ENCODE measurements around the gene MTERF4. TPM values are rescaled to one million over a fixed set of nuclear protein-coding genes. Genes with fewer than 3 reads are reported as not detected.

MTERF4 gene
- total and polyA plus RNA-seq, 2 donors = 34.5 to 41.7 TPM

GRCh38 chr2:241120440-241120839 lies 18.4 kb upstream of the MTERF4 start:
- no peaks in the 10 kb centered on the region for H3K27me3 ChIP-seq (ENCODE audit: control insufficient read depth in 2 of 2, insufficient read depth in 1 of 2, low read length in 1 of 2)
- DNase-seq (ENCODE audit: low read depth in 6 of 9, low spot score in 9 of 9) = no peak
- H3K9me3 ChIP-seq (ENCODE audit: control insufficient read depth in 2 of 2, insufficient read depth in 1 of 2, low read length in 1 of 2) = no peaks in the 10 kb centered on the region
- no peak overlapping the region for H3K27ac ChIP-seq (ENCODE audit: low read depth in 1 of 2, low read length in 1 of 2)
- no peaks in the 10 kb centered on the region for H3K4me1 ChIP-seq (ENCODE audit: control insufficient read depth in 2 of 2, insufficient read depth in 2 of 2, low read length in 2 of 2)
- no peak overlapping the region for H3K4me3 ChIP-seq (ENCODE audit: low read length in 2 of 2)
- H3K36me3 ChIP-seq (ENCODE audit: control insufficient read depth in 2 of 2, insufficient read depth in 2 of 2, low read length in 1 of 2) = peaks cover 27 to 29% of the 10 kb centered on the region in 2 donors
- WGBS = 96% methylated on average over 2 of the region's 2 CpGs

GRCh38 chr2:241118737-241119505 lies 16.8 kb upstream of the MTERF4 start:
- Histone ChIP-seq H3K36me3 (ENCODE audit: control insufficient read depth in 2 of 2, insufficient read depth in 2 of 2, low read length in 1 of 2) (peaks cover 39 to 41% of the 10 kb centered on the region in 2 donors), H3K27me3 (ENCODE audit: control insufficient read depth in 2 of 2, insufficient read depth in 1 of 2, low read length in 1 of 2) (no peaks in the 10 kb centered on the region), H3K27ac (ENCODE audit: low read depth in 1 of 2, low read length in 1 of 2) (no peak overlapping the region), H3K9me3 (ENCODE audit: control insufficient read depth in 2 of 2, insufficient read depth in 1 of 2, low read length in 1 of 2) (no peaks in the 10 kb centered on the region), H3K4me1 (ENCODE audit: control insufficient read depth in 2 of 2, insufficient read depth in 2 of 2, low read length in 2 of 2) (no peaks in the 10 kb centered on the region), H3K4me3 (ENCODE audit: low read length in 2 of 2) (no peak overlapping the region)
- 92% methylated on average over 24 of the region's 24 CpGs for WGBS
- no peak for DNase-seq (ENCODE audit: low read depth in 6 of 9, low spot score in 9 of 9)

GRCh38 chr2:241116606-241117560 lies 14.8 kb upstream of the MTERF4 start:
- H3K4me1 ChIP-seq (ENCODE audit: control insufficient read depth in 2 of 2, insufficient read depth in 2 of 2, low read length in 2 of 2) = no peaks in the 10 kb centered on the region
- DNase-seq (ENCODE audit: low read depth in 6 of 9, low spot score in 9 of 9) = no peak
- whole genome bisulfite sequencing = 94% methylated on average over 32 of the region's 32 CpGs

GRCh38 chr2:241115361-241115760 lies 13.3 kb upstream of the MTERF4 start:
- Histone ChIP-seq H3K9me3 (ENCODE audit: control insufficient read depth in 2 of 2, insufficient read depth in 1 of 2, low read length in 1 of 2) (no peaks in the 10 kb centered on the region), H3K27ac (ENCODE audit: low read depth in 1 of 2, low read length in 1 of 2) (no peak overlapping the region), H3K36me3 (ENCODE audit: control insufficient read depth in 2 of 2, insufficient read depth in 2 of 2, low read length in 1 of 2) (peaks cover 35 to 36% of the 10 kb centered on the region in 2 donors), H3K27me3 (ENCODE audit: control insufficient read depth in 2 of 2, insufficient read depth in 1 of 2, low read length in 1 of 2) (no peaks in the 10 kb centered on the region), H3K4me1 (ENCODE audit: control insufficient read depth in 2 of 2, insufficient read depth in 2 of 2, low read length in 2 of 2) (no peaks in the 10 kb centered on the region), H3K4me3 (ENCODE audit: low read length in 2 of 2) (no peak overlapping the region)
- DNase-seq (ENCODE audit: low read depth in 6 of 9, low spot score in 9 of 9) = no peak
- 72% methylated on average over 8 of the region's 8 CpGs for WGBS

More at GRCh38 chr2:241116606-241117560, 14.8 kb upstream of the MTERF4 start:
- no peaks in the 10 kb centered on the region for H3K27me3 ChIP-seq (ENCODE audit: control insufficient read depth in 2 of 2, insufficient read depth in 1 of 2, low read length in 1 of 2)
- H3K4me3 ChIP-seq (ENCODE audit: low read length in 2 of 2) = no peak overlapping the region
- no peak overlapping the region for H3K27ac ChIP-seq (ENCODE audit: low read depth in 1 of 2, low read length in 1 of 2)
- H3K9me3 ChIP-seq (ENCODE audit: control insufficient read depth in 2 of 2, insufficient read depth in 1 of 2, low read length in 1 of 2) = no peaks in the 10 kb centered on the region
- peaks cover 36 to 42% of the 10 kb centered on the region in 2 donors for H3K36me3 ChIP-seq (ENCODE audit: control insufficient read depth in 2 of 2, insufficient read depth in 2 of 2, low read length in 1 of 2)

GRCh38 chr2:241114836-241115235 lies 12.7 kb upstream of the MTERF4 start:
- WGBS = 97% methylated on average over 11 of the region's 11 CpGs
- H3K27ac ChIP-seq (ENCODE audit: low read depth in 1 of 2, low read length in 1 of 2) = no peak overlapping the region
- H3K9me3 ChIP-seq (ENCODE audit: control insufficient read depth in 2 of 2, insufficient read depth in 1 of 2, low read length in 1 of 2) = no peaks in the 10 kb centered on the region
- no peaks in the 10 kb centered on the region for H3K27me3 ChIP-seq (ENCODE audit: control insufficient read depth in 2 of 2, insufficient read depth in 1 of 2, low read length in 1 of 2)
- no peaks in the 10 kb centered on the region for H3K4me1 ChIP-seq (ENCODE audit: control insufficient read depth in 2 of 2, insufficient read depth in 2 of 2, low read length in 2 of 2)
- H3K36me3 ChIP-seq (ENCODE audit: control insufficient read depth in 2 of 2, insufficient read depth in 2 of 2, low read length in 1 of 2) = peaks cover 35 to 36% of the 10 kb centered on the region in 2 donors
- no peak overlapping the region for H3K4me3 ChIP-seq (ENCODE audit: low read length in 2 of 2)
- no peak for DNase-seq (ENCODE audit: low read depth in 6 of 9, low spot score in 9 of 9)

- peak in 1 of 9 donors; percentile 13 for DNase-seq (ENCODE audit: low read depth in 6 of 9, low spot score in 9 of 9)
- Histone ChIP-seq H3K27me3 (ENCODE audit: control insufficient read depth in 2 of 2, insufficient read depth in 1 of 2, low read length in 1 of 2) (no peaks in the 10 kb centered on the region), H3K36me3 (ENCODE audit: control insufficient read depth in 2 of 2, insufficient read depth in 2 of 2, low read length in 1 of 2) (peaks cover 36 to 46% of the 10 kb centered on the region in 2 donors), H3K4me3 (ENCODE audit: low read length in 2 of 2) (no peak overlapping the region), H3K27ac (ENCODE audit: low read depth in 1 of 2, low read length in 1 of 2) (peak overlapping the region in 1 of 2 donors; percentile 15), H3K9me3 (ENCODE audit: control insufficient read depth in 2 of 2, insufficient read depth in 1 of 2, low read length in 1 of 2) (peaks cover 0 to 3% of the 10 kb centered on the region in 2 donors), H3K4me1 (ENCODE audit: control insufficient read depth in 2 of 2, insufficient read depth in 2 of 2, low read length in 2 of 2) (peaks cover 0 to 8% of the 10 kb centered on the region in 2 donors)
- 95% methylated on average over 8 of the region's 8 CpGs for WGBS
These were observed 10.5 kb upstream of the MTERF4 start for GRCh38 chr2:241112592-241112991.

- DNase-seq (ENCODE audit: low read depth in 6 of 9, low spot score in 9 of 9) = no peak
- H3K4me1 ChIP-seq (ENCODE audit: control insufficient read depth in 2 of 2, insufficient read depth in 2 of 2, low read length in 2 of 2) = peaks cover 0 to 8% of the 10 kb centered on the region in 2 donors
- peaks cover 39 to 45% of the 10 kb centered on the region in 2 donors for H3K36me3 ChIP-seq (ENCODE audit: control insufficient read depth in 2 of 2, insufficient read depth in 2 of 2, low read length in 1 of 2)
- H3K27ac ChIP-seq (ENCODE audit: low read depth in 1 of 2, low read length in 1 of 2) = no peak overlapping the region
- peaks cover 0 to 3% of the 10 kb centered on the region in 2 donors for H3K9me3 ChIP-seq (ENCODE audit: control insufficient read depth in 2 of 2, insufficient read depth in 1 of 2, low read length in 1 of 2)
- H3K4me3 ChIP-seq (ENCODE audit: low read length in 2 of 2) = no peak overlapping the region
- 98% methylated on average over 17 of the region's 17 CpGs for WGBS
- no peaks in the 10 kb centered on the region for H3K27me3 ChIP-seq (ENCODE audit: control insufficient read depth in 2 of 2, insufficient read depth in 1 of 2, low read length in 1 of 2)
These were observed 10.0 kb upstream of the MTERF4 start for GRCh38 chr2:241112046-241112445.

GRCh38 chr2:241111440-241111805 lies 9.3 kb upstream of the MTERF4 start:
- Histone ChIP-seq H3K36me3 (ENCODE audit: control insufficient read depth in 2 of 2, insufficient read depth in 2 of 2, low read length in 1 of 2) (peaks cover 37 to 40% of the 10 kb centered on the region in 2 donors), H3K27ac (ENCODE audit: low read depth in 1 of 2, low read length in 1 of 2) (peak overlapping the region in 1 of 2 donors; percentile 43), H3K4me3 (ENCODE audit: low read length in 2 of 2) (no peak overlapping the region), H3K27me3 (ENCODE audit: control insufficient read depth in 2 of 2, insufficient read depth in 1 of 2, low read length in 1 of 2) (no peaks in the 10 kb centered on the region), H3K9me3 (ENCODE audit: control insufficient read depth in 2 of 2, insufficient read depth in 1 of 2, low read length in 1 of 2) (peaks cover 0 to 3% of the 10 kb centered on the region in 2 donors), H3K4me1 (ENCODE audit: control insufficient read depth in 2 of 2, insufficient read depth in 2 of 2, low read length in 2 of 2) (peaks cover 0 to 8% of the 10 kb centered on the region in 2 donors)
- no peak for DNase-seq (ENCODE audit: low read depth in 6 of 9, low spot score in 9 of 9)
- WGBS = 91% methylated on average over 9 of the region's 9 CpGs
